WERI-Rb-1 (cell line): ENCODE results near the gene ZBTB20.

Experiments used
- DNase-seq: peaks from one replicate; pipeline ENCODE4 v3.0.0-alpha.2; 2020
- H3K27ac ChIP-seq: fragments of 250-450 bp; sonication (Bioruptor Pico); 2 replicates; pipeline ENCODE4 v1.5.1; 2020; ENCODE audit warnings: mild to moderate bottlenecking, moderate library complexity
- H3K27me3 ChIP-seq: fragments of 250-450 bp; sonication (Bioruptor Pico); 2 replicates; pipeline ENCODE4 v1.5.1; 2021; ENCODE audit warnings: mild to moderate bottlenecking, low read depth, moderate library complexity; ENCODE audit not compliant: insufficient read depth, severe bottlenecking
- H3K36me3 ChIP-seq: fragments of 250-450 bp; sonication (Bioruptor Pico); 2 replicates; pipeline ENCODE4 v1.5.1; 2020; ENCODE audit warnings: mild to moderate bottlenecking, moderate library complexity
- H3K4me3 ChIP-seq: 2 replicates; pipeline ENCODE4 v1.5.1; 2011; ENCODE audit warnings: low read depth, mild to moderate bottlenecking, control low read depth, low read length
- H3K9me3 ChIP-seq: fragments of 250-450 bp; sonication (Bioruptor Pico); 2 replicates; pipeline ENCODE4 v1.5.1; 2021; ENCODE audit warnings: mild to moderate bottlenecking, moderate library complexity; ENCODE audit not compliant: severe bottlenecking
- TF ChIP-seq, protein P1 (sequence below): IDR thresholded peaks from 2 replicates; pipeline ENCODE4 v1.5.1; 2011; ENCODE audit warnings: low read depth, mild to moderate bottlenecking, control low read depth, inconsistent platforms, low read length

ZBTB20 gene

DNA sequence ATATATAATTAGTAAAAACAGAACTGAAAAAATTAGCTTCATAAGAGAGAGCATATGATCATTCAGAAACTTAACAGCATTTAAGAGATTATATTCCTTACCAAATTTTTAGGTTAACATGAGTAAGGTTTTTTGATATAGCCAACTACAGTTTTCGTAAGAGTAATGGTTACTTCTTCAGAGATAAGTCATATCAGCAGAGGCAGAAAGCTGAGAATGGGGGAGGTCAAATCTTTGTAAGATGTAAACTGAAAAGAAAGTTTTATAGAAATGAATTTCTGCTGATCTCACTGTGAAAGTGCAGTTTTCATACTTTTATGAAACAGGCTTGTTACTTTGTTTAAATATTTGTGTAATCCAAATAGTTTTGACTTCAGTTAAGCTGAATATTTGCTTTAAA lies 193.3 kb downstream of the ZBTB20 start:
- TF ChIP-seq, protein P1, sequence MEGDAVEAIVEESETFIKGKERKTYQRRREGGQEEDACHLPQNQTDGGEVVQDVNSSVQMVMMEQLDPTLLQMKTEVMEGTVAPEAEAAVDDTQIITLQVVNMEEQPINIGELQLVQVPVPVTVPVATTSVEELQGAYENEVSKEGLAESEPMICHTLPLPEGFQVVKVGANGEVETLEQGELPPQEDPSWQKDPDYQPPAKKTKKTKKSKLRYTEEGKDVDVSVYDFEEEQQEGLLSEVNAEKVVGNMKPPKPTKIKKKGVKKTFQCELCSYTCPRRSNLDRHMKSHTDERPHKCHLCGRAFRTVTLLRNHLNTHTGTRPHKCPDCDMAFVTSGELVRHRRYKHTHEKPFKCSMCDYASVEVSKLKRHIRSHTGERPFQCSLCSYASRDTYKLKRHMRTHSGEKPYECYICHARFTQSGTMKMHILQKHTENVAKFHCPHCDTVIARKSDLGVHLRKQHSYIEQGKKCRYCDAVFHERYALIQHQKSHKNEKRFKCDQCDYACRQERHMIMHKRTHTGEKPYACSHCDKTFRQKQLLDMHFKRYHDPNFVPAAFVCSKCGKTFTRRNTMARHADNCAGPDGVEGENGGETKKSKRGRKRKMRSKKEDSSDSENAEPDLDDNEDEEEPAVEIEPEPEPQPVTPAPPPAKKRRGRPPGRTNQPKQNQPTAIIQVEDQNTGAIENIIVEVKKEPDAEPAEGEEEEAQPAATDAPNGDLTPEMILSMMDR: no peak
- H3K4me3 ChIP-seq: no peak overlapping the region
- no peaks in the 10 kb centered on the region for H3K36me3 ChIP-seq
- no peak overlapping the region for H3K27ac ChIP-seq
- H3K27me3 ChIP-seq: no peaks in the 10 kb centered on the region
- H3K9me3 ChIP-seq: no peaks in the 10 kb centered on the region
- no peak for DNase-seq

DNA sequence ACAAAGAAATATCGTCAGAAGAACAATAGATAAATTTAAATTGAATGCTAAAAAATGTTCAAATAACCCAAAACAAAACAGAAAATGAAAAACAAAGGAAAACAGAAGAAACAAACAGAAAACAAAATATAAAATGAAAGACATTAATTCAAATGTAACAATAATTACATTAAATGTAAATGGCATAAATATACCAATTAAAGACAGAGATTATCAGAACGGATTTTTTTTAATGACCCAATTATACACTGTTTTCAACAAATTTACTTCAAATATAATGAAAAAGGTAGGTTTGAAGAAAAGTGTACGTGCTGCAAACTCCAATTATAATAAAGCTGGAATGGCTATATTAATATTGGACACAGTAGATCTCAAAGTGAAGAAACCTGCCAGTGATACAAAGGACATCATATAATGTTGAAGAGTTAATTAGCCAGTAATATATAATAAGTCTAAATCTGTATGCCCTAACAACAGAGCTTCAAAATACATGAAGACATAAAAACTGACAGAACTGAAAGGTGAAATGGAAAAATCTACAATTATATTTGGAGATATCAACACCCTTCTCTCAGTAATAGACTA lies 193.8 kb downstream of the ZBTB20 start:
- Histone ChIP-seq H3K4me3 (no peak overlapping the region), H3K9me3 (no peaks in the 10 kb centered on the region), H3K36me3 (no peaks in the 10 kb centered on the region), H3K27me3 (no peaks in the 10 kb centered on the region), H3K27ac (no peak overlapping the region)
- DNase-seq: no peak
- TF ChIP-seq, protein P1: no peak

DNA sequence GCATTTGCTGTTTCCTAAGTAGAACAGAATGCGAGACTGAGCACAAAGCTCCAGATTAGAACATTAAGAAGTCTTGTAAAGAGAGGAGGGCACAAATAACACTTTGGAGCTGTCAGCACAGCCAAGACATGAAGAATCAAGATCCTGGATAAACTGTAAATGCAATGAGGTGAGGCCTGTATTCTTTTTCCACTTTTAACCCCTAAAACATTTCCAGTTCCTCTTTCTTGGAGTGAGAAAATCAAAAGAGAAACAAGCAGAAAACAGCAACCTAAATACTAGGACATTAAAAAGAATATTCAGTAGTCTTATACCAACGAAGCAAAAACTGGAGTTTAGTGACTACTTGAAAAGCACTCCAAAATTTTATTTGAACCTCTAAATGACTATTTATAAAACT lies 204.3 kb downstream of the ZBTB20 start:
- no peaks in the 10 kb centered on the region for H3K36me3 ChIP-seq
- no peak overlapping the region for H3K4me3 ChIP-seq
- no peaks in the 10 kb centered on the region for H3K27me3 ChIP-seq
- DNase-seq: no peak
- TF ChIP-seq, protein P1: no peak
- H3K27ac ChIP-seq: no peak overlapping the region
- H3K9me3 ChIP-seq: no peaks in the 10 kb centered on the region

DNA sequence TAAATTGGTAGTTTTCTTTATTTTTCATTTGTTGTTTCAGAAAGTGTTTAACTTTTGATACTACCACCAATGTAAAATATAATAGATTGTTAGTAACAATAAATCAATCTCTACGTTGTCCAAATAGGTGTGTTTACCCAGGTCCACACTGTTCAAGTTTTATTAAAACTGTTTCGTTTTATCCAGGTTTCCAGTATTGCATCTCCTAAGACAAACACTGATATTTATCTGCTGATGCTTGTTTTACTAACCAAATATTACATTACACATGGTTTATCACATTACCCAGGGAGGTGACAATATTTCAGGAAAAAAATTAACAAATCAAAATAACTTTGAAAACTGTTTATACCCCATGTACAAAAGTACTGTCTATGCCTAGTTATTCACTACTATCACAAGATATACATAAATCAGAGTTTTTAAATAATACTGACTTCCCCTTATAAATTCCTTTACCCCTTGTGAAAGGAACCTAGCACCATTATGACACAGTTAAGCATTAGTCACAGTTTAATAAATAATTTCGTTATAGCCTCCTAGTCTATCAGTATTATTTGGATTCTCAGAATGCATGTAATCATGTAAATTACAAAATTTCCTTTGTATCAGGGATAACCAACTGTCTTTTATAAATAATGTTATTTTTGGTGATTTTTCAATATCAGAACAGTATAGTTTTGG lies 205.3 kb downstream of the ZBTB20 start:
- TF ChIP-seq, protein P1: no peak
- Histone ChIP-seq H3K27me3 (no peaks in the 10 kb centered on the region), H3K9me3 (no peaks in the 10 kb centered on the region), H3K4me3 (no peak overlapping the region), H3K27ac (no peak overlapping the region), H3K36me3 (no peaks in the 10 kb centered on the region)
- DNase-seq: no peak

DNA sequence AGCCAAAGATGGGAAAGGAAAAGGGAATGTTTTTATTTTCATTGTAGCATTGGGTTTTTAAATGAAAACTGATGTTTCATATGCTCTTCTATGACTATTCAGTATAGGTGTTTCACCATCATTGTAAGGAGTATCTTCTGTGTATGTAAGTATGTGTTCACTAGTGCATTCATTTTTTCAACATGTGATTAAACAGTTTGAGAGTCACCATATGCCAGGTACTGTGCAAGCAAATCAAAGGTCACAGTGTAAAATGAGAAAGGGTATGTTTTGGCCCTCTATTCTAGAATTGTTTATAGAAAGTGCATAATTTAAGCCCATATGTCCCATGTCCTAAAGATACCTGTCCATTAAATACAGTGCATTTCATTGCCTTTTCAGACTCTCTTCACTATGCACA lies 207.2 kb downstream of the ZBTB20 start:
- H3K27me3 ChIP-seq: no peaks in the 10 kb centered on the region
- TF ChIP-seq, protein P1: no peak

DNA sequence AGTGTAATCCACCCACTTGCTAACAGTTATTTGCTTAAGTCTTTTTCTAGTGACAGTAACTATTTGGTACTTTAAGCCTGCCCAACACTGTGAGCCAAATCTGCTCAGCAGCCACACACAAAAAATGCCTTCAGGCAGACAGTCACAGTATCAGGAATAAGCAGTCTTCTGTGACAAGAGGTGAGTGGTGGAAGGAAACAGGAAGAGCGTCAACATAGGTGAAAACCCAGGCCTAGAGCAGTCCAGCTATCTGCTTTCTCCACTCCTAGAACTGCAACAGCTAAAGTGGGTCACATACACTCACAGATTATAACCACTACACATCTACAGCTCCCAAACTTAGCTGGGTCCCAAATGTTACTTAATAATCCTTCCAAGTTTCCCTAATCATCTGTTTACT lies 213.7 kb downstream of the ZBTB20 start:
- no peaks in the 10 kb centered on the region for H3K9me3 ChIP-seq
- no peak for DNase-seq
- peaks cover 3% of the 10 kb centered on the region for H3K27me3 ChIP-seq
- TF ChIP-seq, protein P1: no peak
- no peaks in the 10 kb centered on the region for H3K36me3 ChIP-seq
- no peak overlapping the region for H3K4me3 ChIP-seq
- no peak overlapping the region for H3K27ac ChIP-seq

More for the DNA sequence above, 207.2 kb downstream of the ZBTB20 start:
- Histone ChIP-seq H3K4me3 (no peak overlapping the region), H3K36me3 (no peaks in the 10 kb centered on the region), H3K9me3 (no peaks in the 10 kb centered on the region), H3K27ac (no peak overlapping the region)
- DNase-seq: no peak
